ENCODE results near the gene SERP1.

Gene SERP1

DNA sequence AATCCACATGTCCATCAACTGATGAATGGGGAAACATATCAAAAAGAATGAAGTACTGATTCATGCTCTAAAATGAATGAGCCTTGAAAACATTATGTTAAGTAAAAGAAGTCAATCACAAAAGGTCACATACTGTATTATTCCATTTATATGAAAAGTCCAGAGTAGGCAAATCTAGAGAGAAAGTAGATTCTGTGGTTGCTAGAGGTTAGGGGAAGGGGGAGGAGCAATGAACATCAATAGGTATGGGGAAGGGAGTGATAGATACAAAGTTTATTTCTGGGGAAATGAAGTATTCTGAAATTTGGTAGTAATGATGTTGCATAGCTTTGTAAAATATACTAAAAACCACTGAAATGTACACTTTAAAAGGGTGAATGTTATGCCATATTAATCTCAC, 14.5 kb downstream of the SERP1 start:
- ChIA-PET CTCF (no interaction called here), POLR2A (no interaction called here)
- DNase-seq (ENCODE audit: extremely low spot score): no peak
- TF ChIP-seq HDGF (IDR thresholded peaks at IDR 0.05; ENCODE audit: borderline replicate concordance): no peak
- TF ChIP-seq FOXK2 (IDR thresholded peaks at IDR 0.05): no peak
- TF ChIP-seq ELF4 (IDR thresholded peaks at IDR 0.05): no peak

DNA sequence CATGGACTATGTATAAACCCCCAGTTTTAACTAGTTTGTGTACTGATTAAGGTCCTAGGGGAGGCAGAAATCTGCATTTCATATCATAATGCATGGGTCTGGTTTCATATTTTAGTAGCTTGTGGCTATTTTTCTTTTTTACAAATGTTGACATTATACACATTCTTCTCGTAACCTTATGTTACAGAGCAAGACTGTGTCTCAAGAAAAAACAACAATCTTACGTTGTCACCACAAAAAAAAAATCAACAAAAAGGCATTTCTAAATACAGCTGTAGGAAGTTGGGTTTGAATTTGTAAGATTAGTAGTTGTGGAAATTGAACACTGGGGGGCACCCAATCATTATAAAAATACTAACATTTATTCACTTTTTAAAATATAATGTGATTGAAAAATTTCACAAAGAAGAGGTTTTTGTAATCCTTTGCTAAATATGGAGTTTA, 17.9 kb downstream of the SERP1 start:
- DNase-seq (ENCODE audit: extremely low spot score): no peak
- TF ChIP-seq SUZ12 (IDR thresholded peaks at IDR 0.05) (no peak), FOXK2 (IDR thresholded peaks at IDR 0.05) (no peak), HDGF (IDR thresholded peaks at IDR 0.05; ENCODE audit: borderline replicate concordance) (no peak), ARNT (IDR thresholded peaks at IDR 0.05) (no peak), BHLHE40 (IDR thresholded peaks at IDR 0.05; ENCODE audit: borderline replicate concordance) (no peak), ELF4 (IDR thresholded peaks at IDR 0.05) (no peak), L3MBTL2 (conservative IDR thresholded peaks at IDR 0.05) (no peak), CTBP1 (IDR thresholded peaks at IDR 0.05; ENCODE audit: borderline replicate concordance) (no peak), LEF1 (IDR thresholded peaks at IDR 0.05; ENCODE audit: borderline replicate concordance) (no peak), NFRKB (IDR thresholded peaks at IDR 0.05) (no peak)
- TF ChIP-seq, protein P1, sequence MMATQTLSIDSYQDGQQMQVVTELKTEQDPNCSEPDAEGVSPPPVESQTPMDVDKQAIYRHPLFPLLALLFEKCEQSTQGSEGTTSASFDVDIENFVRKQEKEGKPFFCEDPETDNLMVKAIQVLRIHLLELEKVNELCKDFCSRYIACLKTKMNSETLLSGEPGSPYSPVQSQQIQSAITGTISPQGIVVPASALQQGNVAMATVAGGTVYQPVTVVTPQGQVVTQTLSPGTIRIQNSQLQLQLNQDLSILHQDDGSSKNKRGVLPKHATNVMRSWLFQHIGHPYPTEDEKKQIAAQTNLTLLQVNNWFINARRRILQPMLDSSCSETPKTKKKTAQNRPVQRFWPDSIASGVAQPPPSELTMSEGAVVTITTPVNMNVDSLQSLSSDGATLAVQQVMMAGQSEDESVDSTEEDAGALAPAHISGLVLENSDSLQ (IDR thresholded peaks at IDR 0.05): no peak
- POLR2A ChIA-PET: no interaction called here
- CTCF ChIA-PET: interaction anchor here (0.6 to 1.0 kb wide), 2 partner anchors 10 to 506 kb away, joined by 3 to 4 read pairs; no protein-coding TSS in a partner anchor

DNA sequence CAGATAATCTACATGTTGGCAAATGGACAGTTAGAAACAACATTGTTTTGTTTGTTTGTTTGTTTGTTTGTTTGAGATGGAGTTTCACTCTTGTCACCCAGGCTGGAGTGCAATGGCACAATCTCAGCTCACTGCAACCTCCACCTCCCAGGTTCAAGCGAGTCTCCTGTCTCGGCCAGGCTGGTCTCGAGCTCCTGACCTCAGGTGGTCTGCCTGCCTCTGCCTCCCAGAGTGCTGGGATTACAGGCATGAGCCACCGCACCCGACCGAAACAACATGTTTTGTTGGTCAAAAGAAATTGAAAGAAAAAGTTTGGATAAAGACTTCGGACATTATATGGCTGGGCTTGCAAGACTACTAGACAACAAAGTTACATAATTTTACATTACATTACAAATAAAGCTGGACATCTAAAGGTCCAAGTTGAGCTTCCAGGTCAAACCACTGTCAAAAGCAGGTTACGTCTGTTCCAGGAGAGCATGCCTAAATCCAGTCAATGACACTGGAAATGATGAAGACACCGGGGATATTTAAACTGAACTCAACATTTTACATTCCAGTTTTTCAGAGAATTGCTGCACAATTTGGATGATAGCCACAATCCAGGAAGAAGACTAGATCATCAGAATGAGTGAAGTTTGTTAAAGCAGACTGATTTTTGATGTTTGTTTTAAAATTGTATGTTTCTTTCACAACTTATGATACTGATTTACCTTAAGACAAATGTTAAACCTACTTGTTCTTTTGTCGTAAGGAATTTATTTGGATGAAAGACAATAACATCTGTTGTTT, 18.6 kb downstream of the SERP1 start:
- CTCF ChIA-PET: interaction anchor here (0.5 to 1.1 kb wide), 4 partner anchors 10 to 252 kb away, joined by 3 to 6 read pairs (median 4); no protein-coding TSS in a partner anchor
- POLR2A ChIA-PET: no interaction called here
- no peak for DNase-seq (ENCODE audit: extremely low spot score)
- TF ChIP-seq ZNF384 (IDR thresholded peaks at IDR 0.05): no peak
- TF ChIP-seq BHLHE40 (IDR thresholded peaks at IDR 0.05; ENCODE audit: borderline replicate concordance): no peak
- TF ChIP-seq NFRKB (IDR thresholded peaks at IDR 0.05): no peak

DNA sequence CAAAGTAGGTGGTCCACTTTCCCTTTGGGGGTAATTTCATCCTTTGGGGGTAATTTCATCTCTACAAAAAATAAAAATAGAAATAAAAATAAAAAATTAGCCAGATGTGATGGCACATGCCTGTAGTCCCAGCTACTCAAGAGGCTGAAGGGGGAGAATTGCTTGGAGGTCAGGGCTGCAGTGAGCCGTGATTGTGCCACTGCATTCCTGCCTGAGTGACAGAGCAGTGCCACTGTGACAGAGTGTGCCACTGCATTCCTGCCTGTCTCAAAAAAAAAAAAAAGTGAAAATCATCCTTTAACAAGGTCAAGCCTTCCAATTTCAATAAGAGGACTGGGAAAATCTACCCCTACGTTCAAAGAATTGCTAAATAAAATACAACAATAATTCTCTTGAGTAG, 22.8 kb downstream of the SERP1 start:
- no peak for DNase-seq (ENCODE audit: extremely low spot score)
- no peak for TF ChIP-seq FOXM1 (IDR thresholded peaks at IDR 0.05; ENCODE audit: borderline replicate concordance)
- TF ChIP-seq ZNF384 (IDR thresholded peaks at IDR 0.05): no peak
- no peak for TF ChIP-seq ELF4 (IDR thresholded peaks at IDR 0.05)
- no peak for TF ChIP-seq SUZ12 (IDR thresholded peaks at IDR 0.05)
- TF ChIP-seq FOXK2 (IDR thresholded peaks at IDR 0.05): no peak
- no peak for TF ChIP-seq BHLHE40 (IDR thresholded peaks at IDR 0.05; ENCODE audit: borderline replicate concordance)
- no peak for TF ChIP-seq SP1 (IDR thresholded peaks at IDR 0.05)
- TF ChIP-seq, protein P1 (IDR thresholded peaks at IDR 0.05): no peak
- TF ChIP-seq LEF1 (IDR thresholded peaks at IDR 0.05; ENCODE audit: borderline replicate concordance): no peak
- no peak for TF ChIP-seq CTBP1 (IDR thresholded peaks at IDR 0.05; ENCODE audit: borderline replicate concordance)
- no peak for TF ChIP-seq TARDBP (IDR thresholded peaks at IDR 0.05)
- TF ChIP-seq ARNT (IDR thresholded peaks at IDR 0.05): no peak
- TF ChIP-seq HDGF (IDR thresholded peaks at IDR 0.05; ENCODE audit: borderline replicate concordance): no peak
- no peak for TF ChIP-seq L3MBTL2 (conservative IDR thresholded peaks at IDR 0.05)
- no peak for TF ChIP-seq FOXA1 (IDR thresholded peaks at IDR 0.05)
- TF ChIP-seq NFRKB (IDR thresholded peaks at IDR 0.05): no peak
- CTCF ChIA-PET: interaction anchor here (0.6 to 0.7 kb wide), 3 partner anchors 11 to 915 kb away, joined by 3 to 9 read pairs (median 3); no protein-coding TSS in a partner anchor
- POLR2A ChIA-PET: no interaction called here

DNA sequence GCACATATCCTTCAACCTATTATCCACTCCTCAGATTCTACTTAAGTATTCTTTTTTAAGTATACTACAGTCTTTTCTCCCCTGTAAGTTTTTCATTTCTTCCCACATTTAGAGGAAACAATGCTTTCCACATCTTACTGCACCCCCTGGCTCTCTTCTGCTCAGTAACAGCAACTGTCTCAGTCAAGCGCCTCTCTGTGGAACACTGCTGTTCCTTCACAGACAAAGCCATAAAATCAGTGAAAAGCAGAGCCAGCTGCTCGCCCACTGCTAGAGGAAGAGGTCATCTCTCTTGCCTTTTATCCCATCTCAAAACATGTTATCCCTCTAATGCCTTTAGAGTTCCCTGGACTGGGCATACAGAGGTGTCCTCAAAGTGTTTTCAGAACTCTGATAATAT, 24.8 kb downstream of the SERP1 start:
- POLR2A ChIA-PET: no interaction called here
- CTCF ChIA-PET: no interaction called here
- TF ChIP-seq SP1 (IDR thresholded peaks at IDR 0.05) (no peak), CTBP1 (IDR thresholded peaks at IDR 0.05; ENCODE audit: borderline replicate concordance) (no peak), FOXK2 (IDR thresholded peaks at IDR 0.05) (no peak), ELF4 (IDR thresholded peaks at IDR 0.05) (no peak)
- no peak for DNase-seq (ENCODE audit: extremely low spot score)

DNA sequence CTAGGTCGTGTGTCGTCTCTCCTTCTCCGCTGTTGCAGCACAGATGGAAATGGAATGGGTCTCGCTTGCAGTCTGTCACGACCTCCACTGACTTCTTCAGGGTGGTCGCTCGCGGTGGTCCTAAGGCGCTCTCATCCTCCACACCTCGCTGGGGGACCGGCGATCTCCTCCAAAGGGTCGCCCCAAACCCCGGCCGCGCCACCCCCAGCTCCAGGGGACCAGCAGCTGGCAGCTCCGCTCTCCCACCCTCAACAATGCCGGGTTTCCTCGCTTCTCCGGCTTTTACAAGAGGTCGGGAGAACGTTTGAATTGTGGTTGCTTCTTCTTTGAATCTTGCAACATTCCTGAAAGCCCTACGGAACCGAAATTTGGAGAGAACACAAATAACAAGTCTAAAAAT, 25.9 kb downstream of the SERP1 start:
- DNase-seq (ENCODE audit: extremely low spot score): no peak
- TF ChIP-seq FOXA1 (IDR thresholded peaks at IDR 0.05) (no peak), FOXM1 (IDR thresholded peaks at IDR 0.05; ENCODE audit: borderline replicate concordance) (no peak), SUZ12 (IDR thresholded peaks at IDR 0.05) (no peak), LEF1 (IDR thresholded peaks at IDR 0.05; ENCODE audit: borderline replicate concordance) (no peak), TARDBP (IDR thresholded peaks at IDR 0.05) (no peak), ZNF384 (IDR thresholded peaks at IDR 0.05) (no peak), HDGF (IDR thresholded peaks at IDR 0.05; ENCODE audit: borderline replicate concordance) (no peak), FOXK2 (IDR thresholded peaks at IDR 0.05) (no peak), ELF4 (IDR thresholded peaks at IDR 0.05) (no peak), NFRKB (IDR thresholded peaks at IDR 0.05) (no peak), L3MBTL2 (conservative IDR thresholded peaks at IDR 0.05) (no peak), BHLHE40 (IDR thresholded peaks at IDR 0.05; ENCODE audit: borderline replicate concordance) (no peak), CTBP1 (IDR thresholded peaks at IDR 0.05; ENCODE audit: borderline replicate concordance) (no peak)
- TF ChIP-seq, protein P1 (IDR thresholded peaks at IDR 0.05): no peak
- CTCF ChIA-PET: no interaction called here
- POLR2A ChIA-PET: no interaction called here
